Upper lobe of left lung (tissue), 4 donors: Measurements from ENCODE around the gene ANKRD13C.

Source experiments
- CTCF ChIP-seq, 6 experiments: fragments of 450-650 bp in 4 of 6; fragments of 200-600 bp in 2 of 6; sonication (generic) in 2 of 6; IDR thresholded peaks; one replicate each; pipeline ENCODE4 v1.5.1; 2016 to 2019; ENCODE audit warnings: antibody characterized with exemption in 6 of 6
- POLR2A ChIP-seq, 4 donors: fragments of 450-650 bp; IDR thresholded peaks; one replicate each; pipeline ENCODE4 v1.5.1; 2016 to 2017; ENCODE audit warnings: antibody characterized with exemption in 4 of 4, mild to moderate bottlenecking in 2 of 4

- TF ChIP-seq CTCF (IDR thresholded peaks at IDR 0.05) (no peak), POLR2A (IDR thresholded peaks at IDR 0.05) (no peak)
Observed at GRCh38 chr1:70317087-70317486, 37.4 kb downstream of the ANKRD13C start.
